ENCODE measurements around the gene RTP5. TPM values are rescaled to one million over a fixed set of nuclear protein-coding genes. Genes with fewer than 3 reads are reported as not detected.
A peak's percentile ranks its signal among the peaks of the same experiment; 100 is the strongest.

Gene RTP5
- total RNA-seq, 8 experiments from 2014 or later, result 0.07 to 1.5 (median 0.42) TPM

GRCh38 chr2:241835611-241836010 is 33.9 kb upstream of the RTP5 start:
- peaks cover 6 to 9% of the 10 kb centered on the region in 2 donors for H3K4me1 ChIP-seq (replicated peaks in 1 of 2)
- H3K27ac ChIP-seq, result no peak overlapping the region
- H3K4me3 ChIP-seq, result no peak overlapping the region
- WGBS, 10 experiments, result 20 to 100% (median 86%) methylated on average over 1 to 4 of the region's 4 CpGs; no CpG with 5 or more reads in 4 of the 10 experiments
- no peak for ATAC-seq (replicated peaks in 6 of 8)
- in situ Hi-C loops (cut with MboI; ENCODE audit: low pct_unique_long_range_greater_than_20kb in 2 of 9, low sequenced_read_pairs in 9 of 9, unreplicated experiment in 9 of 9), result no loop called here

DNA sequence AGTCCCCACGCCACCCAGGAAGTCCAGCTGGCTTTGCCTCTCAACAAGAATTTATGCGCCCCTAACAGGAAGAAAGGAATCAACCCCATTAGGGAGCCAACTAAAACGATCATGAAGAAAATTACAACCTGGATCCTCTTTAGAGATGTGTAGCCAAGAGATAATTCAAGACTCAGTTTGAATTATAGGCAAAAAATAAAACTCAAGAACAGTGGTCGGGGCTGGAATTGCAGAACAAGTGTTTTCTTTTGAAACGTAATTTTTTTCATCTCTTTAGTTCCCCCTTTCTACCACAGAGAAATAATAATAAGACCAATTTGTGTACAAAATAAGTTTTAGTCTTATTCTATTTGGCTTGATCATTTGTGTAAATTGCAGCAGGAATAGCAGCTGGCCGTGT is 33.2 kb upstream of the RTP5 start:
- Histone ChIP-seq H3K27ac (no peak overlapping the region), H3K4me1 (replicated peaks in 1 of 2) (peaks cover 6 to 9% of the 10 kb centered on the region in 2 donors), H3K4me3 (no peak overlapping the region)
- WGBS, 10 experiments, result 40 to 86% (median 74%) methylated on average over 1 to 6 of the region's 6 CpGs; no CpG with 5 or more reads in 2 of the 10 experiments
- no peak for ATAC-seq (replicated peaks in 6 of 8)
- in situ Hi-C loops (cut with MboI; ENCODE audit: low pct_unique_long_range_greater_than_20kb in 2 of 9, low sequenced_read_pairs in 9 of 9, unreplicated experiment in 9 of 9), result no loop called here

DNA sequence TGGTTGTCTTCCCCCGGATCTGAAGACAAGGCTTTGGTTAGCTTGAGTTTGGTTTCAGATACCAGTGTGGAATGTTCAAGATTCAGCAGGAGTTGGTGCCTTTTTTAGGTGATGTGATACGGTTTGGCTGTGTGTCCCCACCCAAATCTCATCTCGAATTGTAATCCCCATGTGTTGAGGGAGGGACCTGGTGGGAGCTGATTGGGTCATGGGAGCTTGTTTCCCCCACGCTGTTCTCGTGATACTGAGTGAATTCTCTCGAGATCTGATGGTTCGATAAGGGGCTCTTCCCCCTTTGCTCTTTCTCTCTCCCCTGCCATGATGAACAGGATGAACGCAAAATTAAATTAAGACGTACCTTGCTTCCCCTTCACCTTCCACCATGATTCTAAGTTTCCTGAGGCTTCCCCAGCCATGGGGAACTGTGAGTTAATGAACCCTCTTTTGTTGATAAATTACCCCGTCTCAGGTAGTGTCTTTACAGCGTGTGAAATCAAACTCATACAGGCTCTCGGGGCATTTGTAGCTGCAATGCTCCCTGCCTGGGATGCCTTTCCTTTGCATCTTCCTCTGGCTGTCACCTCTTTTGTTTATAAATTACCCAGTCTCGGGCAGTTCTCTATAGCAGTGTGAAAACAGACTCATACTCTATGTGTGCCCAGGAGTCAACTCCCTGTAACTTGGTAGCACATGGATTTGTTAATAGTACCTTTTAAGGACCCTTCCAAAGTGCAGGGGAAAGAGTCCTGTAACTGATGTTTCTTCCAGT is 32.1 kb upstream of the RTP5 start:
- in situ Hi-C loops (cut with MboI; ENCODE audit: low pct_unique_long_range_greater_than_20kb in 2 of 9, low sequenced_read_pairs in 9 of 9, unreplicated experiment in 9 of 9), result no loop called here

DNA sequence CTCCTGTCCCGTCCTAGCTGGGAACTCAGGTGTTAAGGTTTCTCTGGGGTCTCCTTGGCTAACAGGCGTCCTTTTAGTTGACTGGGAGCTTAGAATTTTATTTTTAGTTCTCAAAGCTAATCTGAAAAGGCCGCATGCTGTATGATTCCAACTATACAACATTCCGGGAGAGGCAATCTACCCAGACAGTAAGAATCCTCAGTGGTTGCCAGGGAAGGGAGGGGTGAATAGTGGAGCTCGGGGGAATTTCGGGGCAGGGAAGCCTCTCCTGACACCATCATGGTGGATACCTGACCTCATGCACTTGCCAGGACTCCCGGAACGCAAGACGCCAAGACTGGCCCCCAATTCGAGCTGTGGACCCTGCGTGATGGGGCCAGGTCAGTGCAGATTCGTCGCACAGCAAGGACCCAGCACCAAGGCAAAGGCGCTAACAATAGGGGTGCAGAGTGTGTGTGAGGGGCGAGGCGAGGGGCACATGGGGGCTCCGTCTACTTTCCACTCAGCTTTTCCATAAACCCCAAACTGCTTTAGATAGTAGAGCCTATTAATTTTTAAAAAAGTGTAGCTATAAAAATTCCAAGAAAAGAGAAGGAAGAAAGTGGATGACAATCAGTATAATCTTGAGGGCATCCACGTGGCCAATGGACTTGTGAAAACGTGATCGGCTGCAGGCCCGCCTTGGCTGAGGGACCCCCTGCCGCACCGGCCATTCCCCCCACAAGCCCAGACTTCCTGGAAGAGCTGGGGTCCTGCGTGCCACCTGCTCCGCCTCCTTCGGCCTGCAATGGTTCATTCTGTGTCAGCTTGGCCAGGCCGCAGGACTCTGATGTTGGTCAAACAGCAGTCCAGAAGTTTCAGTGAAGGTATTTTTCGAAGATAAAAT is 28.1 kb upstream of the RTP5 start:
- Histone ChIP-seq H3K4me3 (no peak overlapping the region), H3K27ac (no peak overlapping the region), H3K4me1 (replicated peaks in 1 of 2) (peaks cover 4 to 17% of the 10 kb centered on the region in 2 donors)
- in situ Hi-C loops (cut with MboI; ENCODE audit: low pct_unique_long_range_greater_than_20kb in 2 of 9, low sequenced_read_pairs in 9 of 9, unreplicated experiment in 9 of 9), result no loop called here
- ATAC-seq (replicated peaks in 6 of 8), result no peak
- WGBS, 10 experiments, result 46 to 100% (median 81%) methylated on average over 1 to 9 of the region's 28 CpGs; no CpG with 5 or more reads in 1 of the 10 experiments

More for the DNA sequence above, 32.1 kb upstream of the RTP5 start:
- Histone ChIP-seq H3K4me3 (no peak overlapping the region), H3K4me1 (replicated peaks in 1 of 2) (peaks cover 6 to 9% of the 10 kb centered on the region in 2 donors), H3K27ac (no peak overlapping the region)
- peak in 4 of 8 experiments; percentile 43 to 61 (median 50) for ATAC-seq (replicated peaks in 6 of 8)
- WGBS, 10 experiments, result 20 to 75% (median 51%) methylated on average over 1 to 9 of the region's 13 CpGs; no CpG with 5 or more reads in 1 of the 10 experiments

DNA sequence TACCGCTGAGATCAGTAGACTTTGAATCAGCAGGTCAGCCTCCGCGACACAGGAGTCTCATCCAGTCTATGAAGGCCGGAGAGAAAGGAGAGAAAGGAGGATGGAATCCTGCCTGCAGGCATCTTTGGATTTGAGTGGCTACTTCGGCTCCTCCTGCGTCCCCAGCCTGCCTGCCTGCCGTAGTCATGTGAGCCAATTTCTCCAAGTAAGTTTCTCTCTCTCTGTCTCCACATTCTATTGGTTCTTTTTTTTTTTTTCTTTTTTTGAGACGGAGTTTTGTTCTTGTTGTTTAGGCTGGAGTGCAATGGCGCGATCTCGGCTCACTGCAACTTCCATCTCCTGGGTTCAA is 27.5 kb upstream of the RTP5 start:
- no peak overlapping the region for H3K27ac ChIP-seq
- H3K4me1 ChIP-seq (replicated peaks in 1 of 2), result peaks cover 4 to 17% of the 10 kb centered on the region in 2 donors
- H3K4me3 ChIP-seq, result no peak overlapping the region
- WGBS, 10 experiments, result 64 to 95% (median 81%) methylated on average over 3 to 8 of the region's 11 CpGs
- in situ Hi-C loops (cut with MboI; ENCODE audit: low pct_unique_long_range_greater_than_20kb in 2 of 9, low sequenced_read_pairs in 9 of 9, unreplicated experiment in 9 of 9), result no loop called here
- ATAC-seq (replicated peaks in 6 of 8), result no peak

DNA sequence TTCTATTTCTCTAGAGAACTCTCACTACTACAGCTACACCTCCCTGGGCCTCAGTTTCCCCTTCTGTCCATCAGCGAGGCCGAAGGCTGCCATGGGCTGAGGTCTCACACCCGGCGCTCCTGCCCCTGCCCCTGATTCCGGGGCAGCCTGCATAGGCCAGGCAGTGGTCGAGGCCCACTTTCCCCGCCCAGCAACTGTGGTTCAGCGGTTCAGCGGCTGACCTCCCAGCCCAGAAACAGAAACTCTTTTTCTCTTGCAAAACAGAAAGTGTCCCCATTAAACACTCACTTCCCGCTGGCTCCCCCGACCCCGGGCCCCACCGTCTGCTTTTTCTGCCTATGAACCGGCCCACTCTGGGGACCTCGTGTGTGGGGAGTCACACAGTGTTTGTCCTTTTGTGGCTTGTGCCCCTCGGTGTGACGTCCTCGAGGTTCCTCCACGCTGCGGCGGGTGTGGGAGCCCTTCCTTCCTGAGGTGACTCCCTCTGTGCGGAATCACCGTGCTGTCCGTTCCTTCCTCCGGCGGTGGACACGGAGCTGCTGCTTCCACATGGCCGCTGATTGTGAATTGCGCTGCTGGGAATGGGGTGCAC is 26.8 kb upstream of the RTP5 start:
- Histone ChIP-seq H3K4me3 (no peak overlapping the region), H3K4me1 (replicated peaks in 1 of 2) (peaks cover 4 to 17% of the 10 kb centered on the region in 2 donors), H3K27ac (no peak overlapping the region)
- in situ Hi-C loops (cut with MboI; ENCODE audit: low pct_unique_long_range_greater_than_20kb in 2 of 9, low sequenced_read_pairs in 9 of 9, unreplicated experiment in 9 of 9), result no loop called here
- WGBS, 10 experiments, result 43 to 100% (median 75%) methylated on average over 1 to 18 of the region's 29 CpGs; no CpG with 5 or more reads in 4 of the 10 experiments
- peak in 4 of 8 experiments; percentile 1 to 31 (median 11) for ATAC-seq (replicated peaks in 6 of 8)

DNA sequence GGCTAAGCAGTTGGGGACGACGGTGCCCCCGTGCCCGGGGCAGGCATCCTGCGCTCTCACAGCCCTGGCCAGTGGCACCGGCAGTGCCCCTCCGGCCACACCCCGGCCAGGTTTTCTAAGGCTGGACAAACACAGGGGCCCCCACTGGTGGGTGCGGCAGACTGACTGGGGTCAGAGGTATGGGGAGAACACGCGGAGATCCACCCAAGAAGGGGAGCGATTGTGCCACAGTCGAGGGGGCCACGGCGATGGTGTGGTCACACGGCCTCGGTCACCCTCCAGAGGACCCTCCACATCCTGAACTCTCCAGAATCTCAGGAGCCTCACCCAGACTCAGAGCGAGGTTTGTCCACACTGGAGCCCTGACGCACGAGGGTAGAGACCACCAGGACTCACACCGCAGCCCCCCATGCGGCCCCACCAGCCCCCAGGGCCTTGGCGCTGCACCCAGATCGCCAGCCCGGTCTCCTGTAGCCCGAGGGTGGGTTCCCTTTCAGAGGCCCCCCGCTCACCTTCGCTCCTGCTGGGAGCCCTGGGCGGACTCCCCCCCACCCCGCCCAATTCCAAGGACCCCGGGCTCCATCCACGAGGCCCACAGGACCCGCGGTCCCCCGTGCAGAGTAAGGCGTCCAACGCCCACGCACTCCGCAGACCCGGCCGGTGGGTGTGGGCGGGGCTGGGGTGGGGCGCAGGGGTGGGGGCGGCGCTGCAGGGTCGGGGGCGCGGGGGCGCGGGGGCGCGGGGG is 26.0 kb upstream of the RTP5 start:
- peak in 4 of 8 experiments; percentile 3 to 62 (median 55) for ATAC-seq (replicated peaks in 6 of 8)
- no peak overlapping the region for H3K27ac ChIP-seq

DNA sequence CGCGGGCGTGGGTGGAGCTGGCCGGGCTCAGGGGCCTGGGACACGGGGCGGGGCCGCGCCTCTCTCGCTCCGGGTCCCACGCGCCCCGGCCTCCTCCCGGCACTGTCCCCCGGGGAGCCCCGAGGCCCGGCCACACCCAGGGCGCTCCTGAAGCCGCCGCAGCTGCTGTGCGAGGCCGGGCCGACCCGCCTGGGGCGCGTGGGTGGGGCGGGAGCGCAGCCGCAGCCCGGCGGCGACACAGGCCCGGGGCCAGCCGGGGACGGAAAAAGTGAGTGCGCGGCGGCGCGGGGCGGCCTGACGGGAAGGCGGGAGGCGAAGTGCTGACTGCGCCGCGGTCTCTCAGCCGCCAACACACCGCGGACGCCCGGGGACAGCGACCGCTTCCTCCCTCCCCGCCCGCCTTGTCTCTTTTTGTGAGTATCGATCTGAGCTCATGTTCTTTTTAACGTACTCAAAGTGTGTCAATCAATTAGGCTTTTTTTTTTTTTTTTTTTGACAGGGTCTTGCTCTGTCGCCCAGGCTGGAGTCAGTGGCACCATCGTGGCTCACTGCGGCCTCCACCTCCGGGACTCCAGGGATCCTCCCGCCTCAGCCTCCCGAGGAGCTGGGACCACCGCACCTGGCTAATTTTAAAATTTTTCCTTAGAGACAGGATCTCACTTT is 25.3 kb upstream of the RTP5 start:
- Histone ChIP-seq H3K27ac (no peak overlapping the region), H3K4me3 (peak overlapping the region; percentile 1 to 22 (median 10)), H3K4me1 (replicated peaks in 1 of 2) (peaks cover 4 to 17% of the 10 kb centered on the region in 2 donors)
- WGBS, 10 experiments, result 0 to 16% (median 11%) methylated on average over 1 to 14 of the region's 65 CpGs; no CpG with 5 or more reads in 4 of the 10 experiments
- in situ Hi-C loops (cut with MboI; ENCODE audit: low pct_unique_long_range_greater_than_20kb in 2 of 9, low sequenced_read_pairs in 9 of 9, unreplicated experiment in 9 of 9), result no loop called here
- ATAC-seq (replicated peaks in 6 of 8), result peak; percentile 93 to 98 (median 96)

More for the DNA sequence above, 26.0 kb upstream of the RTP5 start:
- in situ Hi-C loops (cut with MboI; ENCODE audit: low pct_unique_long_range_greater_than_20kb in 2 of 9, low sequenced_read_pairs in 9 of 9, unreplicated experiment in 9 of 9), result no loop called here
- Histone ChIP-seq H3K4me3 (peak overlapping the region in 1 of 5 donors; percentile 22), H3K4me1 (replicated peaks in 1 of 2) (peaks cover 4 to 17% of the 10 kb centered on the region in 2 donors)
- WGBS, 10 experiments, result 20 to 36% methylated on average over 1 to 9 of the region's 52 CpGs; no CpG with 5 or more reads in 8 of the 10 experiments

DNA sequence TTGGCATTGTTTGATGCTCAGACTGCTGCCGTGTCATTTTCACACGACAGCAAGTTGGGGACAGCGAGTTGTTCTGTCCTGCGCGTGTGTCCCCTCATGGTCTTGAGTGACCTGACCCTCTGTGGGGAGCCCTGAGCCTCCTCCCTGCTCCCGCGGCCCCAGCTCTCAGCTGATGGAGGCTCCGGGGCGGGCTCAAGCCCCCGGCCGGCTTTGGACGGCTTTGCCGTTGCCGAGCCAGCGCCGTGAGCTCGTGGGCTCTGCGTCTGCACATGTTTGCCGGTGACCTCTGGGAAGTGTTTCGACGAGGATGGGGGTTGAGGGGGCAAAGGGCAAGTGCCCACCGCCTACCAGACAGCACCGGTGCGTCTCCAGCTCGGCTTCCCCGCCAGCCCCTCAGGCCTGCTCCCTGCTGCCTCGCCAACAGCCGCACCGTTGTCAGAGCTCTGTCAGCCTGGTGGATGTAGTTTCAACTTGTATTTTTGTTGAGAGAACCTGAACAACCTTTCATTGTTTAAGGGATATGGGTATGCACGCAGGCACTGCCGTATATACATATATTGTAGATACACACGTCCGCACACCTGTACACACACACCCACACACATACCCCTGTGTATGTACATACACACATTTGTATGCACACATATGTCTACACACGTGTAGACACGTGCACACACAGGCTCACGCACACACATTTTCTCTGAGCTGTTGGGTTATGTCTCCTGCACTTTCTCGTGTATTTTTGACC is 24.5 kb upstream of the RTP5 start:
- ATAC-seq (replicated peaks in 6 of 8), result no peak
- Histone ChIP-seq H3K4me3 (peak overlapping the region in 1 of 5 donors; percentile 22), H3K4me1 (replicated peaks in 1 of 2) (peaks cover 4 to 17% of the 10 kb centered on the region in 2 donors), H3K27ac (no peak overlapping the region)
- in situ Hi-C loops (cut with MboI; ENCODE audit: low pct_unique_long_range_greater_than_20kb in 2 of 9, low sequenced_read_pairs in 9 of 9, unreplicated experiment in 9 of 9), result no loop called here
- 42 to 100% (median 67%) methylated on average over 1 to 34 of the region's 37 CpGs; no CpG with 5 or more reads in 1 of the 10 experiments for WGBS, 10 experiments

DNA sequence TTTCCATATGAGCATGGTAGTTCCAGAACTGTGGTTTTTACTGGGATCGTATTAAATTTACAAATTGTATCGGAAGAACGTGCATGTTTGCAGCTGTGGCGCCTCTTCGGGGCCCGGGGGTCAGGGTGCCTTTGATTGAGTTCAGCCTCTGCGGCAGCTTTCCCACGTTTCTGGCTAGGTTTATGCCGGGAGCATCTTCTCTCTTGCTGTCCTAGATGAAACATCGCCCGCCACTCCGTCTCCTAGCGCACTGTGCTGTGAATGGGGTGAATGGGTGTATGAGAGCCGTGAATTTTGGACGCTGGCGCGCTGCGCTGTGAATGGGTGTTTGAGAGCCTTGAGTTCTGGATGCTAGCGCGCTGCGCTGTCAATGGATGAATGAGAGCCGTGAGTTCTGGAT is 23.1 kb upstream of the RTP5 start:
- no peak for ATAC-seq (replicated peaks in 6 of 8)

More for the DNA sequence above, 23.1 kb upstream of the RTP5 start:
- Histone ChIP-seq H3K4me3 (no peak overlapping the region), H3K27ac (no peak overlapping the region), H3K4me1 (replicated peaks in 1 of 2) (peaks cover 4 to 18% of the 10 kb centered on the region in 2 donors)
- in situ Hi-C loops (cut with MboI; ENCODE audit: low pct_unique_long_range_greater_than_20kb in 2 of 9, low sequenced_read_pairs in 9 of 9, unreplicated experiment in 9 of 9), result no loop called here
- WGBS, 10 experiments, result 11 to 93% (median 80%) methylated on average over 1 to 12 of the region's 22 CpGs; no CpG with 5 or more reads in 3 of the 10 experiments

Data from motor neuron (in vitro differentiated cells).